ENCODE data around the gene NCDN.

NCDN gene

DNA sequence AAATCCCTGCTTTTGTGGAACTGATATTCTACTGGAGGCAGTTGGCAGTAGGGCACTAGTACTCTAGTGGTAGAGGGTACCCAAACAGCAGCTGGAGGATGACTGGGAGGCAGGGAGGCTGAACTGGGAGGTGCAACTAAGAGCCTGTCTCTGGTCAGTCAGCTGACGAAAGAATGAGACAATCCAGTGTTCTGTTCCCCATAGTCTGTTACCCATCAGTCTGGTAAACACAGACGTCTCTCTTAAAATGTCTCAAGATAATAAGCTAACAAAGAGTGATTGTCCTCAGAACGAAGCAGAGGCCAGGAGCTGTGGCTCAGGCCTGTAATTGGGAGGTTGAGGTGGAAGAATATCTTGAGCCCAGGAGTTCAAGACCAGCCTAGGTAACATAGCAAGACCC lies 45.9 kb downstream of the NCDN start:
- TF ChIP-seq GATA1 (IDR thresholded peaks at IDR 0.05; ENCODE audit: low read depth, low read length), result no peak
- DNase-seq, result no peak

DNA sequence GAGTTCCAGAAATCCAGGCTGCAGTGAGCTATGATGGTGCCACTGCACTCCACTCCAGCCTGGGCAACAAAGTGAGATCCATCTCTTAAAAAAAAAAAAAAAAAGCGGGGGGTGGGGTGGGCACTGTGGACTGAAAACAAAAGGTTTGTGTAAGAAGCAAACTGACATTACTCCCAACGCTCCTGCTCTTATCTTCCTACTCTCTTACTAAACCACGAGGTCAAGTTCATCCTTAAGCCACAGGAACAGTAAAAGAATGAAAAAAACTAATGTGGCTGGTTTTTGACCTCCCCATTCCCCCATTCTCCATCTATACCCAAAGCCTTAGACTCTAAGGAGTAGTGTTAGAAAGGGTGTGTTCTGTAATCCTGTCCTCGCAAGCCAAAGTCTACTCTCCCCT lies 46.3 kb downstream of the NCDN start:
- TF ChIP-seq POLR2A (IDR thresholded peaks at IDR 0.05; ENCODE audit: low read length) (no peak), GATA1 (IDR thresholded peaks at IDR 0.05; ENCODE audit: low read depth, low read length) (no peak)
- no peak for DNase-seq

DNA sequence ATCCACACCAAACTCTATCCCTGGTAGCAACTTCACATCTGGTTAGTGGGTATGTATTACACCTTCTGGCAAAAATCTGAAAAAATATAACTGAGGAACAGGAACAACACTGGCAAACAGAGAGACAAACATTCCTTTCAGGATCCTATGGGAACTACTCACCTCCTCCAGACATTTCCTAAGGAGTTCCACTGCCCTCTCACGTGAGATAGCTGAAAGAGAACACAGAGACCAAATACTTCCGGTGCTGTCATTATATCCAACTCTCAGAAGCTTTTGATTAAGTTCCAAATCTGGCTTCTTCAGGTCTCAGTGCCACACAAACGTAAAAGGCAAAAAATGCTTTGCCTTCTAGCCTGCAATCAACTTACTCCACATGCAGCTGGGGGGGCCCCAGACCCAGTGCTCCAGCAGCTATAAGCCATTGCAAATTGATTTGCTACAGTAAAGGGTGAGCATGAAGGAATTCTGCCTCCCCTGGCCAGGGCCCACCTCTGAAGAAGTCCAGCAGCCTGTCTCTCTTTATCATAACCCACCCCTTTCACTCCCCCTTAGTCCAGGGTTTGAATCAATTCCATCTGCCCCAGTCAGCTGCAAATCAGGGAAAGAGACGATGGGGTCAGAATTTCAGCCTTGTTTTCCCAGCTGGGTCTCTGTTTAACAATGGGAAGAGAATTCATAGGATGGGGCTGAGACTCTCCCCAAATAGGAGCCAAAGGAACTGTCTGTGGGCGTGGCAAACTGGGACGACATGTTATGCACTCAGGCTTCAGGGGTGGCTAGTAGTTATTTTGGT lies 47.7 kb downstream of the NCDN start:
- DNase-seq, result no peak

GRCh38 chr1:35605867-35606182 lies 48.2 kb downstream of the NCDN start:
- TF ChIP-seq GATA1 (IDR thresholded peaks at IDR 0.05; ENCODE audit: low read depth, low read length), result no peak
- no peak for DNase-seq

More for the DNA sequence above, 47.7 kb downstream of the NCDN start:
- TF ChIP-seq POLR2A (IDR thresholded peaks at IDR 0.05; ENCODE audit: low read length) (no peak), GATA1 (IDR thresholded peaks at IDR 0.05; ENCODE audit: low read depth, low read length) (no peak)

DNA sequence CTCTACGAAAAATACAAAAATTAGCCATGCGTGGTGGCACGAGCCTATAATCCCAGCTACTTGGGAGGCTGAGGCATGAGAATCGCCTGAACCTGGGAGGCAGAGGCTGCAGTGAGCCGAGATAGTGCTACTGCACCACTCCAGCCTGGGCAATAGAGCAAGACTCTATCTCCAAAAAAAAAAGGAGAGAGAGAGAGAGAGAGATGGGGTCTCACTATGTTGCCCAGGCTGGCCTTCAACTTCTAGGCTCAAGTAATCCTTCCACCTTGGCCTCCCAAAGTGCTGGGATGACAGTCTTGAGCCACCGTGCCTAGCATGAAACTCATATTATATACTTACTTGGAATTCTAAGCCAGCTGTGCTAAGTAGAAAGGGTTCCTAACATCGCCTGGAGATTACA lies 54.1 kb downstream of the NCDN start:
- no peak for DNase-seq
- no peak for TF ChIP-seq POLR2A (IDR thresholded peaks at IDR 0.05; ENCODE audit: low read length)
- TF ChIP-seq GATA1 (IDR thresholded peaks at IDR 0.05; ENCODE audit: low read depth, low read length), result no peak

DNA sequence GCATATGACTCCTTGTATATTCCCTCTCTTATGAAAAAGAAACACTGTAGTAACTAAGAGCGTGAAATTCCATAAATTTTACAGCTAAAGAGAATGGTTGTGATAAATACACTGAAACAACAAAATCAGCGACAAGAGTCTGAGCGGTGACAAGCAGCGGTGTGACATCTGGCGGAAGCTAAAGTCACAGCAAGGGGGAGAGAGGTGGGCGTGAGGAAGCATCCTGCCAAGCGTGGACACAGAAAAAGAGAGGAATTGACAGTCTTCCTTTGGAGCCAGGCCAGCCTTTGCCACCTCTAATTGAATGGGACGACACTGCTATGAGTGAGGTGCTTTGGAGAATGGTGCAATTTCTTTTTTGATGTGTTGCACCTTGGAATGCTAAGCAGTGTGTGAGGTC lies 57.8 kb downstream of the NCDN start:
- no peak for DNase-seq
- TF ChIP-seq GATA1 (IDR thresholded peaks at IDR 0.05; ENCODE audit: low read depth, low read length), result no peak
- TF ChIP-seq POLR2A (IDR thresholded peaks at IDR 0.05; ENCODE audit: low read length), result no peak

Data from erythroblast (primary cell).